ENCODE results near the gene CLEC2D. TPM values are rescaled to one million over a fixed set of nuclear protein-coding genes. Genes with fewer than 3 reads are reported as not detected.
"Not testable (repeated sequence)": the region's sequence is repeated elsewhere in the genome, so short reads cannot be mapped to it uniquely, and the experiment has no call there.

The CLEC2D gene
- total and polyA plus RNA-seq, 7 donors = 0.69 to 24.0 (median 8.6) TPM

DNA sequence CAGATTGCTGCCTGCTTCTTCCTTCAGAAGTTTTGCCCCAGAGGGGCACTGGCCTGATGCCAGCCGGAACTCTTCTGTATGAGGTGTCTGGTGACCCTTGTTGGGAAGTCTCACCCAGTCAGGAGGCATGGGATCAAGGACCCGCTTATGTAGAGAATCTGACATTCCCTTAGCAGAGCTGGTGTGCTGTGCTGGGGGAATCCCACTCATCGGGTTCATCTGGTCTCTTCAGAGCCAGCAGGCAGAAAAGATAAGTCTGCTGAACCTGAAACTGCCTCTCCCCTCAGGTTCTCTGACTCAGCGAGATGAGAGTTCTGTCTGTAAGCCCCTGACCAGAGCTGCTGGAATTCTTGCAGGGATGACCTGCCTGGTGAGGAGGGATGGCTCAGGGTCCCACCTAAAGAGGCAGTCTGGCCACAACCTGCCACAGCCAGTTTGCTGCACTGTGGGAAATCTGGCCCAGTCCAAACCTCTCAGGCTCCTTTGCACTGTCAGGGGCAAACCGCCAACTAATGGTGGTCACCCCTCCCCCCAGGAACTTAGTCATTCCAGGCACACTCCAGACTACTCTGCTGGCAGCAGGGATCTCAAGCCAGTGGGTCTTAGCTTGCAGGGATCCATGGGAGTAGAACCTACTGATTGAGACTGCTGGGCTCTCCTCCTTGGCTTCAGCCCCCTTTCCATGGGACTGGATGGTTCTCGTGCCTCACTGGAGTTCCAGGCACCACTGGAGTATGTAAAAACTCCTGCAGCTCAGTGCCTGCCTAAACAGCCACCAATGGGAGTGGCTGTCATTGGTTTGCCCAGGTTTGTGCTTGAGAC is 4.1 kb downstream of the CLEC2D start:
- 45 to 74% methylated on average over 6 of the region's 6 CpGs for WGBS, 2 donors
- Histone ChIP-seq H3K4me3 (no peak overlapping the region), H3K4me1 (peaks cover 0 to 15% (median 4%) of the 10 kb centered on the region in 4 donors), H3K27ac (peak overlapping the region in 1 of 4 donors; percentile 20), H3K9me3 (peaks cover 0 to 2% (median 0%) of the 10 kb centered on the region in 4 donors), H3K27me3 (no peaks in the 10 kb centered on the region), H3K36me3 (no peaks in the 10 kb centered on the region)
- TF ChIP-seq EP300 (IDR thresholded peaks at IDR 0.05) (no peak), POLR2AphosphoS5 (IDR thresholded peaks at IDR 0.05) (no peak), CTCF (IDR thresholded peaks at IDR 0.05) (no peak), POLR2A (IDR thresholded peaks at IDR 0.05) (no peak)
- DNase-seq = peak; percentile 64
- intact Hi-C loops (cut with DNase I) = no loop called here

DNA sequence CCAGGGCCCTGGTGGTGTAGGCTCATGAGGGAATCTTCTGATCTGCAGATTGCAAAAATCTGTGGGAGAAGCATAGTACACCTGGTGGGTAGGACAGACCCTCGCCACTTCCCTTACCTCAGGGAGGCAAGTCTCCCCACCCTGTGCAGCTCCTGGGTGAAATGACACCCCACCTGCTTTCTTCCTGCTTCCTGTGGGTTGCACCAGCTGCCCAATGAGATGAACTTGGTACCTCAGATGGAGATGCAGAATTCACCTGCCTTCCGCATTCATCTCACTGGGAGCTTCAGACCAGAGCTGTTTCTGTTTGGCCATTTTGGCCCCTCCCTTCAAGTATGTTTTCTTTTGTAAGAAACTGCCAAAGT is 4.7 kb downstream of the CLEC2D start:
- TF ChIP-seq POLR2A (IDR thresholded peaks at IDR 0.05) (no peak), POLR2AphosphoS5 (IDR thresholded peaks at IDR 0.05) (no peak), EP300 (IDR thresholded peaks at IDR 0.05) (no peak), CTCF (IDR thresholded peaks at IDR 0.05) (no peak)
- 65 to 92% methylated on average over 2 of the region's 2 CpGs for WGBS, 2 donors
- Histone ChIP-seq H3K4me1 (peaks cover 0 to 12% (median 4%) of the 10 kb centered on the region in 4 donors), H3K4me3 (no peak overlapping the region), H3K9me3 (peaks cover 0 to 2% (median 0%) of the 10 kb centered on the region in 4 donors), H3K27me3 (no peaks in the 10 kb centered on the region), H3K27ac (no peak overlapping the region), H3K36me3 (no peaks in the 10 kb centered on the region)
- no peak for DNase-seq
- intact Hi-C loops (cut with DNase I) = no loop called here

DNA sequence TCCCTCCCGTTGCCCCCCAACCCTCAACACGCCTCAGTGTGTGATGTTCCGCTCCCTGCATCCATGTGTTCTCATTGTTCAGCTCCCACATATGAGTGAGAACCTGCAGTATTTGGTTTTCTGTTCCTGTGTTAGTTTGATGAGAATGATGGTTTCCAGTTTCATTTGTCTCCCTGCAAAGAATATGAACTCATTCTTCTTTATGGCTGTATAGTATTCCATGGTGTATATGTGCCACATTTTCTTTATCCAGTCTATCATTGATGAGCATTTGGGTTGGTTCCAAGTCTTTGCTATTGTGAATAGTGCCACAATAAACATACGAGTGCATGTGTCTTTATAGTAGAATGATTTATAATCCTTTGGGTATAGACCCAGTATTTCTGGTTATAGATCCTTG is 13.0 kb downstream of the CLEC2D start:
- H3K4me1 ChIP-seq; H3K4me3 ChIP-seq; H3K27ac ChIP-seq; H3K27me3 ChIP-seq; H3K9me3 ChIP-seq; intact Hi-C loops (cut with DNase I); DNase-seq: not testable (repeated sequence)
- peaks cover 0 to 26% (median 2%) of the 10 kb centered on the region in 4 donors for H3K36me3 ChIP-seq
- 96 to 98% methylated on average over 4 of the region's 4 CpGs for WGBS, 2 donors

- H3K27me3 ChIP-seq; DNase-seq; H3K4me1 ChIP-seq; H3K4me3 ChIP-seq; H3K9me3 ChIP-seq; intact Hi-C loops (cut with DNase I); H3K27ac ChIP-seq: not testable (repeated sequence)
- peaks cover 0 to 27% (median 3%) of the 10 kb centered on the region in 4 donors for H3K36me3 ChIP-seq
- 94 to 97% methylated on average over 2 of the region's 2 CpGs for WGBS, 2 donors
Measured at GRCh38 chr12:9682949-9683348, 13.4 kb downstream of the CLEC2D start.

DNA sequence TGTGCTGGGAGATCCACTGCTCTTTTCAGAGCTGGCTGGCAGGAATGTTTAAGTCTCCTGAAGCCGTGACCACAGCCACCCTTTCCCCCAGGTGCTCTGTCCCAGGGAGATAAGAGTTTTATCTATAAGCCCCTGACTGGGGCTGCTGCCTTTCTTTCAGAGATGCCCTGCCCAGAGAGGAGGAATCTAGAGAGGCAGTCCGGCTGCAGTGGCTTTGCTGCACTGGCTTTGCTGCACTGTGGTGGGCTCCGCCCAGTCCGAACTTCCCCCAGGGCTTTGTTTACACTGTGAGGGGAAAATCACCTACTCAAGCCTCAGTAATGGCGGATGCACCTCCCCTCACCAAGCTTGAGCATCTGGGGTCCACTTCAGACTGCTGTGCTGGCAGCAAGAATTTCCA is 15.9 kb downstream of the CLEC2D start:
- H3K9me3 ChIP-seq; DNase-seq; H3K4me1 ChIP-seq; H3K27ac ChIP-seq; intact Hi-C loops (cut with DNase I); H3K27me3 ChIP-seq; H3K4me3 ChIP-seq: not testable (repeated sequence)
- H3K36me3 ChIP-seq = peaks cover 0 to 52% (median 10%) of the 10 kb centered on the region in 4 donors
- 77 to 94% methylated on average over 5 of the region's 5 CpGs for WGBS, 2 donors

DNA sequence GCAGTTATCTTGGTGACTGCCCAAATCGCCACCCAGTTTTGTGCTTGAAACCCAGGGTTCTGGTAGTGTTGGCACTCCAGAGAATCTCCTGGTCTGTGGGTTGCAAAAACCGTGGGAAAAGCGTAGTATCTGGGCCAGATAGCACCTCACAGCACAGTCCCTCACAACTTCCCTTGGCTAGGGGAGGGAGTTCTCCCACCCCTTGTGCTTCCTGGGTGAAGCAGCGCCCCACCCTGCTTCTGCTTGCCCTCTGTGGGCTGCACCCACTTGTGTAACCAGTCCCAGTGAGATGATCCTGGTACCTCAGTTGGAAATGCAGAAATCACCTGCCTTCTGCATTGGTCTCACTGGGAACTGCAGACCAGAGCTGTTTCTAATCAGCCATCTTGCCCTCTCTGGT is 16.4 kb downstream of the CLEC2D start:
- DNase-seq = no peak
- Histone ChIP-seq H3K9me3 (peaks cover 0 to 3% (median 0%) of the 10 kb centered on the region in 4 donors), H3K27ac (no peak overlapping the region), H3K27me3 (no peaks in the 10 kb centered on the region), H3K4me3 (no peak overlapping the region), H3K4me1 (no peaks in the 10 kb centered on the region), H3K36me3 (peaks cover 0 to 50% (median 10%) of the 10 kb centered on the region in 4 donors)
- WGBS, 2 donors = 85 to 92% methylated on average over 4 of the region's 4 CpGs
- TF ChIP-seq POLR2AphosphoS5 (IDR thresholded peaks at IDR 0.05) = no peak
- TF ChIP-seq EP300 (IDR thresholded peaks at IDR 0.05) = no peak
- no peak for TF ChIP-seq POLR2A (IDR thresholded peaks at IDR 0.05)
- no peak for TF ChIP-seq CTCF (IDR thresholded peaks at IDR 0.05)
- intact Hi-C loops (cut with DNase I) = no loop called here

Data from sigmoid colon (tissue), 7 donors.